DND-41 (cell line): ENCODE measurements around the gene BRIP1.

Experiments used
- CTCF ChIP-seq: IDR thresholded peaks from 2 replicates; pipeline ENCODE4 v1.5.1; 2012; ENCODE audit warnings: borderline replicate concordance, low read length, moderate library complexity, mild to moderate bottlenecking; ENCODE audit not compliant: poor library complexity, severe bottlenecking; ENCODE audit errors: extremely low read depth
- EZH2 ChIP-seq: IDR thresholded peaks from 3 replicates; pipeline ENCODE4 v1.6.1; 2012; ENCODE audit warnings: borderline replicate concordance, low read depth, mild to moderate bottlenecking, moderate library complexity, low read length, inconsistent platforms; ENCODE audit not compliant: severe bottlenecking

DNA sequence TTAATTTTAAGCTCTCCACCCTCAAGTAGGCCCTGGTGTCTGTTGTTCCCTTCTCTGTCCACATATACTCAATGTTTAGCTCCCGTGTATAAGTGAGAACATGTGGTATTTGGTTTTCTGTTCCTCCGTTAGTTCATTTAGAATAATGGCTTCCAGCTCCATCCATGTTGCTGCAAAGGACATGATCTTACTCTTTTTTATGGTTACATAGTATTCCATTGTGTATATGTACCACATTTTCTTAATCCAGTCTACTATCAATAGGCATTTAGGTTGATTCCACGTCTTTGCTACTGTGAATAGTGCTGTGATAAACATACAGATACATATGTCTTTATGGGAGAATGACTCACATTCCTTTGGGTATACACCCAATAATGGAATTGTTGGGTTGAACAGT is 160.9 kb downstream of the BRIP1 start:
- TF ChIP-seq CTCF: no peak
- no peak for TF ChIP-seq EZH2
